ENCODE measurements around the gene PLEKHG4B.
A peak's percentile ranks its signal among the peaks of the same experiment; 100 is the strongest.
"Not testable (repeated sequence)": the region's sequence is repeated elsewhere in the genome, so short reads cannot be mapped to it uniquely, and the experiment has no call there.

PLEKHG4B gene

GRCh38 chr5:159448-160172 lies 67.6 kb downstream of the PLEKHG4B start:
- peak; percentile 6 for DNase-seq

- no peak for DNase-seq
Measured at GRCh38 chr5:160173-160510, 68.2 kb downstream of the PLEKHG4B start.

- DNase-seq: no peak
Measured at GRCh38 chr5:160921-161802, 69.2 kb downstream of the PLEKHG4B start.

- DNase-seq: no peak
Measured at GRCh38 chr5:161803-162110, 69.8 kb downstream of the PLEKHG4B start.

- no peak for DNase-seq
Measured at GRCh38 chr5:162190-162564, 70.2 kb downstream of the PLEKHG4B start.

- no peak for DNase-seq
Measured at GRCh38 chr5:162565-163337, 70.8 kb downstream of the PLEKHG4B start.

GRCh38 chr5:163338-163620 lies 71.3 kb downstream of the PLEKHG4B start:
- no peak for DNase-seq

GRCh38 chr5:163841-164240 lies 71.9 kb downstream of the PLEKHG4B start:
- DNase-seq: no peak

GRCh38 chr5:164244-164643 lies 72.3 kb downstream of the PLEKHG4B start:
- DNase-seq: no peak

- not testable (repeated sequence) for DNase-seq
Measured at GRCh38 chr5:164783-165182, 72.8 kb downstream of the PLEKHG4B start.

GRCh38 chr5:166441-167372 lies 74.7 kb downstream of the PLEKHG4B start:
- DNase-seq: no peak

- DNase-seq: no peak
Measured at GRCh38 chr5:167511-167910, 75.5 kb downstream of the PLEKHG4B start.

- DNase-seq: no peak
Measured at GRCh38 chr5:167982-168660, 76.2 kb downstream of the PLEKHG4B start.

- DNase-seq: no peak
Measured at GRCh38 chr5:169071-169727, 77.2 kb downstream of the PLEKHG4B start.

GRCh38 chr5:169728-170094 lies 77.7 kb downstream of the PLEKHG4B start:
- no peak for DNase-seq

- no peak for DNase-seq
Measured at GRCh38 chr5:170971-171800, 79.2 kb downstream of the PLEKHG4B start.

GRCh38 chr5:171801-172331 lies 79.9 kb downstream of the PLEKHG4B start:
- DNase-seq: no peak

- no peak for DNase-seq
Measured at GRCh38 chr5:172421-172820, 80.5 kb downstream of the PLEKHG4B start.

GRCh38 chr5:172841-173251 lies 80.9 kb downstream of the PLEKHG4B start:
- DNase-seq: no peak

Data from OCI-M1 (cell line).